ENCODE data around the gene ZACN. TPM values are rescaled to one million over a fixed set of nuclear protein-coding genes. Genes with fewer than 3 reads are reported as not detected.

ZACN gene
- total RNA-seq, 1 donor: not detected

DNA sequence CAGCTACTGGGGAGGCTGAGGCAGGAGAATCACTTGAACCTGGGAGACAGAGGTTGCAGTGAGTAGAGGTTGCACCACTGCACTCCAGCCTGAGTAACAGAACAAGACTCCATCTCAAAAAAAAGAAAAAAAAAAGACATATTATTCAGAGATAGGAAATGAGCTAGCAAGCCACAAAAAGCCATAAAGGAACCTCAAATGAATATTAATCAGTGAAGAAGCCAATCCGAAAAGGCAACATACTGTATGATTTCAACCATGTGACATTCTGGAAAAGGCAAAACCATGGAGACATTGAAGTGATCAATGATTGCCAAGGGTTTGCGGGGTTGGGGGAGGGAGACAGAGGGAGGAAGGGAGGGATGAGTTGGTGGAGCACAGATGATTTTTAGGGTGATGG is 33.0 kb downstream of the ZACN start:
- Histone ChIP-seq H3K79me2 (ENCODE audit: insufficient read depth, low read length) (no peaks in the 10 kb centered on the region), H3K4me3 (ENCODE audit: insufficient read depth, low read length) (no peak overlapping the region), H3K9me3 (ENCODE audit: low read depth, low read length) (no peaks in the 10 kb centered on the region), H3K4me1 (ENCODE audit: insufficient read depth, low read length) (no peaks in the 10 kb centered on the region), H2AFZ (ENCODE audit: low read length) (no peak overlapping the region), H3K27ac (ENCODE audit: low read depth, low read length) (no peak overlapping the region), H3K27me3 (ENCODE audit: insufficient read depth, low read length) (no peaks in the 10 kb centered on the region), H3K36me3 (ENCODE audit: insufficient read depth, low read length) (no peaks in the 10 kb centered on the region), H4K20me1 (ENCODE audit: insufficient read depth, low read length) (no peaks in the 10 kb centered on the region), H3K4me2 (ENCODE audit: insufficient read depth, low read length) (no peak overlapping the region)
- TF ChIP-seq, protein P1, sequence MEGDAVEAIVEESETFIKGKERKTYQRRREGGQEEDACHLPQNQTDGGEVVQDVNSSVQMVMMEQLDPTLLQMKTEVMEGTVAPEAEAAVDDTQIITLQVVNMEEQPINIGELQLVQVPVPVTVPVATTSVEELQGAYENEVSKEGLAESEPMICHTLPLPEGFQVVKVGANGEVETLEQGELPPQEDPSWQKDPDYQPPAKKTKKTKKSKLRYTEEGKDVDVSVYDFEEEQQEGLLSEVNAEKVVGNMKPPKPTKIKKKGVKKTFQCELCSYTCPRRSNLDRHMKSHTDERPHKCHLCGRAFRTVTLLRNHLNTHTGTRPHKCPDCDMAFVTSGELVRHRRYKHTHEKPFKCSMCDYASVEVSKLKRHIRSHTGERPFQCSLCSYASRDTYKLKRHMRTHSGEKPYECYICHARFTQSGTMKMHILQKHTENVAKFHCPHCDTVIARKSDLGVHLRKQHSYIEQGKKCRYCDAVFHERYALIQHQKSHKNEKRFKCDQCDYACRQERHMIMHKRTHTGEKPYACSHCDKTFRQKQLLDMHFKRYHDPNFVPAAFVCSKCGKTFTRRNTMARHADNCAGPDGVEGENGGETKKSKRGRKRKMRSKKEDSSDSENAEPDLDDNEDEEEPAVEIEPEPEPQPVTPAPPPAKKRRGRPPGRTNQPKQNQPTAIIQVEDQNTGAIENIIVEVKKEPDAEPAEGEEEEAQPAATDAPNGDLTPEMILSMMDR (IDR thresholded peaks at IDR 0.05; ENCODE audit: extremely low read depth, low read depth, low read length): no peak
- no peak for DNase-seq (ENCODE audit: insufficient read length, low spot score, missing footprints)

DNA sequence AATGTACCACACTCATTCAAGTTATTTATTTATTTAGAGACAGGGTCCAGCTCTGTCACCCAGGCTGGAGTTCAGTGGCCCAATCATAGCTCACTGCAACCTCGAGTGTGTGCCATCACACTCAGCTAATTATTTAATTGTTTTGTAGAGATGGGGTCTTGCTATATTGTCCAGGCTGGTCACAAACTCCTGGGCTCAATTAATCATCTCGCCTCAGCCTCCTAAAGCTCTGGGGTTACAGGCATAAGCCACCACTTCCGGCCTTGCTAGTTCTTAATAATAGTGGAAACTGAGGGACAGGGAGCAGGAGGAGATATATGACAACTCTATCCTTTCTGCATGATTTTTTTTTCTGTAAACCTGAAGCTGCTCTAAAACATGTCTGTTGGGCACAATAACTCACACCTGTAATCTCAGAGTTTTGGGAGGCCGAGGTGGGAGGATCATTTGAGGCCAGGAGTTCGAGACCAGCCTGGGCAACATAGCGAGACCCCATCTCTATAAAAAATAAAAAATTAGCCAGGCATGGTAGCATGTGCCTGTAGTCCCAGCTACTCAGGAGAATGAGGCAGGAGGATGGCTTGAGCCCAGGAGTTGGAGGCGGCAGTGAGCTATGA is 36.3 kb downstream of the ZACN start:
- TF ChIP-seq, protein P1 (IDR thresholded peaks at IDR 0.05; ENCODE audit: extremely low read depth, low read depth, low read length): no peak
- DNase-seq (ENCODE audit: insufficient read length, low spot score, missing footprints): peak; percentile 25
- Histone ChIP-seq H3K9me3 (ENCODE audit: low read depth, low read length) (no peaks in the 10 kb centered on the region), H3K27ac (ENCODE audit: low read depth, low read length) (no peak overlapping the region), H3K4me2 (ENCODE audit: insufficient read depth, low read length) (no peak overlapping the region), H3K79me2 (ENCODE audit: insufficient read depth, low read length) (no peaks in the 10 kb centered on the region), H3K4me1 (ENCODE audit: insufficient read depth, low read length) (no peaks in the 10 kb centered on the region), H3K4me3 (ENCODE audit: insufficient read depth, low read length) (no peak overlapping the region), H2AFZ (ENCODE audit: low read length) (no peak overlapping the region), H3K36me3 (ENCODE audit: insufficient read depth, low read length) (no peaks in the 10 kb centered on the region), H3K27me3 (ENCODE audit: insufficient read depth, low read length) (no peaks in the 10 kb centered on the region), H4K20me1 (ENCODE audit: insufficient read depth, low read length) (no peaks in the 10 kb centered on the region)

DNA sequence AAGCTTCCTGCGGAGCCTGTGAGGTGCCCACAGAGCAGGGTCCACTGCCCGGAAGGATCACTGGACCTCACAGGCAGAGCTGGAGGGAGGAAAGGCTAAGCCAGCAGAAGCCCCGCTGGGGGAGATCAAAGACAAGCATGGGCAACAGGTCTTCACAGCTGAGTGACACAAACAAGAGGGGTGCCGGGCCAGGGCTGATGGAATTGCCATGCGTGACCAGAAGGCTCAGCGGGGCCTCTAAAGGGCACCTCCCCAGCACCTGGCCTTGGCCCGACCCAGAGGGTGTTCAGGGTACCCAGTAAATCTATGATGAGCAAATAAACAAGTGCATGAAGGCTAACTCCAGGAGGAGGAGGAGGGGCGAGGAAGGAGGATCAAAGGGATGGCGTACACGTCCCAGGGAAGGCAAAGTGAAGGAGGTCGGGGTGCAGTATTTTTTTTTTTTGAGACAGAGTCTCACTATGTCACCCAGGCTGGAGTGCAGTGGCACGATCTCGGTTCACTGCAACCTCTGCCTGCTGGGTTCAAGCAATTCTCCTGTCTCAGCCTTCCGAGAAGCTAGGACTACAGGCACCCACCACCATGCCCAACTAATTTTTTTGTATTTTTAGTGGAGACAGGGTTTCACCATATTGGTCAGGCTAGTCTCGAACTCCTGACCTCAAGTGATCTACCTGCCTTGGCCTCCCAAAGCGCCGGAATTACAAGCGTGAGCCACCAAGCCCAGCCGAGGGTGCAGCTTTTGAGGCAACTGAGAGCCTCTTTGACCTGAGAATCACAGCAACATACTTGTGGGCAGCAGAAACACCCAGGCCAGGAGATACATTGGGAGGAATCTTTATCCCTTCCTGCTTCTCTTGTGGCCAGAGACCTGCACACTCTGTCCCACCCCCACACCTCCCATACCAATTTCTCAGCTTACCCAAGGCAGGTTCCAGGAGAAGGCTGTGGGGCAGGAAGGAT is 40.7 kb downstream of the ZACN start:
- Histone ChIP-seq H3K79me2 (ENCODE audit: insufficient read depth, low read length) (no peaks in the 10 kb centered on the region), H3K4me3 (ENCODE audit: insufficient read depth, low read length) (no peak overlapping the region), H3K4me2 (ENCODE audit: insufficient read depth, low read length) (no peak overlapping the region), H3K4me1 (ENCODE audit: insufficient read depth, low read length) (peaks cover 4% of the 10 kb centered on the region), H4K20me1 (ENCODE audit: insufficient read depth, low read length) (no peaks in the 10 kb centered on the region), H3K9me3 (ENCODE audit: low read depth, low read length) (no peaks in the 10 kb centered on the region), H2AFZ (ENCODE audit: low read length) (no peak overlapping the region), H3K27ac (ENCODE audit: low read depth, low read length) (no peak overlapping the region), H3K27me3 (ENCODE audit: insufficient read depth, low read length) (no peaks in the 10 kb centered on the region), H3K36me3 (ENCODE audit: insufficient read depth, low read length) (no peaks in the 10 kb centered on the region)
- TF ChIP-seq, protein P1 (IDR thresholded peaks at IDR 0.05; ENCODE audit: extremely low read depth, low read depth, low read length): no peak
- peak; percentile 47 for DNase-seq (ENCODE audit: insufficient read length, low spot score, missing footprints)

DNA sequence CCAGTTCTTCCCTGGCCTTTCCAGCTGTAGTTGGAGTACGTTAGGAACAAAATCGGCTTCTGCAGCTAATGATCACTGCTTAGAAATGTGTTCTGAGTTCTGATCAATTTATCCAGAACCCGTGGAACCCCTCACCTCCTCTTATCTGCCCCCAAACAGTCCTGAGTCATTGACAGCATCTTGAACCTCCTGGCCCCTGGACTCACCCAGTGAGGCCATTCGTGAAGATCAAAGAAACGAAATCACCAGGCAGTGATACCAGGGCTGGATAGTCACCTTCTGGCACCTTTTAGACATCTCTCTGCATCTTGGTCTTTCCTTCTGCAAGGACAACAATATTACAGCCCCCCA is 41.7 kb downstream of the ZACN start:
- Histone ChIP-seq H3K4me1 (ENCODE audit: insufficient read depth, low read length) (peaks cover 4% of the 10 kb centered on the region), H3K27me3 (ENCODE audit: insufficient read depth, low read length) (no peaks in the 10 kb centered on the region), H3K4me2 (ENCODE audit: insufficient read depth, low read length) (no peak overlapping the region), H3K79me2 (ENCODE audit: insufficient read depth, low read length) (no peaks in the 10 kb centered on the region), H3K27ac (ENCODE audit: low read depth, low read length) (no peak overlapping the region), H2AFZ (ENCODE audit: low read length) (no peak overlapping the region), H4K20me1 (ENCODE audit: insufficient read depth, low read length) (no peaks in the 10 kb centered on the region), H3K36me3 (ENCODE audit: insufficient read depth, low read length) (no peaks in the 10 kb centered on the region), H3K9me3 (ENCODE audit: low read depth, low read length) (no peaks in the 10 kb centered on the region), H3K4me3 (ENCODE audit: insufficient read depth, low read length) (no peak overlapping the region)
- TF ChIP-seq, protein P1 (IDR thresholded peaks at IDR 0.05; ENCODE audit: extremely low read depth, low read depth, low read length): no peak
- peak; percentile 72 for DNase-seq (ENCODE audit: insufficient read length, low spot score, missing footprints)

All from osteoblast (primary cell).